K562 treated with DMSO at 1 percent for 12 hours (cell line): ENCODE results near the gene PIGW. TPM values are rescaled to one million over a fixed set of nuclear protein-coding genes. Genes with fewer than 3 reads are reported as not detected.

ENCODE experiments used
- total RNA-seq: library from RNA; unstranded; fragments of 300-600 nt; gene quantifications from 2 replicates; pipeline ENCODE4 v1.2.3, GENCODE V29; 2022; ENCODE audit not compliant: insufficient read depth

The PIGW gene, protein sequence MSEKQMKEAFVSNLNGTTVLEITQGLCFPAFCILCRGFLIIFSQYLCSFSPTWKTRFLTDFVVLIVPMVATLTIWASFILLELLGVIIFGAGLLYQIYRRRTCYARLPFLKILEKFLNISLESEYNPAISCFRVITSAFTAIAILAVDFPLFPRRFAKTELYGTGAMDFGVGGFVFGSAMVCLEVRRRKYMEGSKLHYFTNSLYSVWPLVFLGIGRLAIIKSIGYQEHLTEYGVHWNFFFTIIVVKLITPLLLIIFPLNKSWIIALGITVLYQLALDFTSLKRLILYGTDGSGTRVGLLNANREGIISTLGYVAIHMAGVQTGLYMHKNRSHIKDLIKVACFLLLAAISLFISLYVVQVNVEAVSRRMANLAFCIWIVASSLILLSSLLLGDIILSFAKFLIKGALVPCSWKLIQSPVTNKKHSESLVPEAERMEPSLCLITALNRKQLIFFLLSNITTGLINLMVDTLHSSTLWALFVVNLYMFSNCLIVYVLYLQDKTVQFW
- total RNA-seq: 4.2 and 11.7 TPM in 2 replicates

DNA sequence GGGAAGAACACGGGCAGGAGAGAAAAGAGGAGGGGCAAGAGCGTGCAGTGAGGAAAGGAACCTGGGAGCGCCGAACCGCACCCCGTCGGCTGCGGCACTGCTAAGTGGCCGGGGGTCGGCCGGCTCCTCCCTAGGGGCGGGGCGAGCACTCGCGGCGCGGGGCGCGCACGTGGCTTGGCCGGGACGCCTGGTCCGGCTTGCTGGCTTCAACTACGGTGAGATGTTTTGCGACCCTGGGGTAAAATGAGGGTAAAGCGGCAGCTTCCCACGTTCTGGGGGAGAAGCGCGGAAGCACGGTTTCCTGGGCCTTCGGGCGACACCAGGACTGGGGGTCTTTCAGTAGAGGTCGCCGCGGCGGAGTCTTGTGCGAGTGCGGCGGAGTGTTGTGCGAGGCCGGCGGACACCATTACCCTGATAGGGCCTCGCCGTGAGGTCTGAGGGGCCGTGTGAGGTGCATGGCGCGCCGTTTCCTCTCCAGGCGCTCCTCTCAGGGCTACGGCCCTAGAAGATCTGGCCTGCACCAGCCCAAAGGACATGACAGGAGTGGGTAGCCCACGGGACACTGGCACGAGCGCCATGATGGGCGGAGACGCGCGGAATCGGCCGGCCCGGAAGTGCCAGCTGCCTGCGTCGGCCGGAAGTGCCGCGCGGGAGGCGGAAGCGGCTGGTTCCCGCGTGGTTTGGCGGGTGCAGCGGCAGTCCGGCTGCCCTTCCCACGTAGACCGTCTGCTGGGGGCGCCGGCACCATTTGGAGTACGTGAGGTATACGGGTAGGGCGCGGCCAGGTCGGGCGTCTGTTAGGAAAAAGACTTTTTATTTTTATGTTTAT is at the start of gene PIGW, which contains the start of gene MYO19:
Gene PIGW, plus strand, starts transcription at position 148 of the 829 bp plus-strand sequence. CDS start 2,115 bp downstream, outside the sequence.
Gene MYO19, minus strand, starts transcription at position 29 of the 829 bp plus-strand sequence. CDS start 2,330 bp downstream, outside the sequence.

DNA sequence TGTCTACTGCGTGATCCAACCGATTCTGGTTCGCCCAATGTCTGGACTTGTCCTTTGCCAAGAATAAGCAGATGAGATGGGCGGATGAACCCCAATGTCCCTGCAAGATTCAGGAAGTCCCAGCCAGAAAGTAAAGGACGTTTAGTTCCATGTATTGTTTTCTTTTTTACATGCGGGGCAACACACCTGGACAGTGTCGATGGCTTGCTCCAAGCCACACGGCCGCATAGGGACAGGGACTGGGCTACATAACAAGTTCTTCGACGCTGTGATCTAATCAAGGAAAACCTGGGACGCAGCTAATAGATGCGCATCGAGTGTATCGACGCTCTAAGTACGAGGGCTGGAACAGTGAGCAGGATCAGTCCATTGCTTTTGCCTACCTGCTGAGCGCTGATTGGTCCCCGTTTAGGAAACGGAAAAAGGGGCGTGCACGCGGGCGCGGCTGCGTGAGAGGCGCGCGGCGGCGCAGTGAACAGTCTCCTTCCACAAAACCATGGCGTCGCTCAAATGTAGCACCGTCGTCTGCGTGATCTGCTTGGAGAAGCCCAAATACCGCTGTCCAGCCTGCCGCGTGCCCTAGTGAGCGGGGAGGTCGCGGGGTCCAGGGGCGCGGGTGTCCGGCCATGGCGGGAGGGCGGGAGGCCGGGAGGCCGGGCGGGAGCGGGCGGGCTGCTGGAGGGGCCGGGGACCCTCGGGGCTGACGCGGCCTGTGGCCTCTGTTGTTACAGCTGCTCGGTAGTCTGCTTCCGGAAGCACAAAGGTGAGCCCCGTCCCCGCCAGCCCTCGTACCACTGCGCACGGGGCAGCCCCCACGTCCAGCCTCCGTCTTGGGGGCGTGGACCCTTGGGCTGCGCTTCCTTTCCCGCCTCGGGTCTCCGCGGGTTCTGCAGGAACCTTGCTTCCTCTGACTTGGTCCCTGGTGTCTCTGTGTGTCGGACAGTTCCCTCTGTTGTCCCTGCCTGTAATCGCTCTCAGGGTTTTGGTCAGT is 48.3 kb upstream of the PIGW start, which contains the start of gene ZNHIT3:
Gene ZNHIT3, plus strand, starts transcription at position 478 of the 991 bp plus-strand sequence. Its CDS starts 19 bp downstream, at position 497.

DNA sequence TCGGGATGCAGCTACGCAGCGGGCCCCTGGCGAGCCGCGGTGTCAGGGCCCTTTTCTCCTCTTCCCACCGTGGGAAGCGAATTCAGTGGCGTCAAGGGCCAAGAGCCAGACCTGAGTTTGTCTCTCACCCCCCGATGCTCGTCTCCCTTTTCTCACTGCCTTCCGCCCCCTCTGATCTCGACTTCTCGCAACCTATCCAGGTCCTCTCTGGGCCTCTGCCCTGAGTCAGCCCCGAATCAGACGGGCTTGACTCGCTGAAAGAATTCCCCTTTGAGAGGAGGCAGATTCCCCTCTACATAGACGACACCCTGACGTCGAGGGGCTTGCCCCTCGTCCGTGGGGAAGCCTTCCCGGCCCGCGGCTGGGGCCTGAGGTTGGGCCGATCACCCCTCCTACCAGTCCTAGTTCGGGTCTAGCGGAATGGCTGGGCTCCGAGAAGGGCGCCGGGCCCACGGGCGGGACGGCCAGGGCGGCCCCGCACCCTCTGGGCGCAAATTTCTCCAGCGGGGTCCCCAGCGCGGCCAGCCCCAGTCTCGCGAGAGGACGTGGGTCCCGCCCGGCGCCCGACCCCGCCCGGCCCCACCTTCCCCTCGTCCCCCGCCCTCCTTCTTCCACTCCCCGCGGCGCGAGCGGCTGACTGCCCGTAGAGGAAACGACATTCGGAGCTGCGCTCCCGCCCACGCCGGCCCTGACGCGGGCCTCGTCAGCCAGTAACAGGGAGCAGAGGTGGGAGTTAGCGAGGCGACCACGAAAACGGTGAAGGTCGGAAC is 9.7 kb downstream of the PIGW start, which contains the start of gene GGNBP2:
Gene GGNBP2, plus strand, starts transcription at position 613 of the 770 bp plus-strand sequence. CDS start 806 bp downstream, outside the sequence.

Other genes starting within 250 kb of the PIGW start
- not detected in 2 replicates for gene TBC1D3G, start 211.1 kb upstream of the PIGW start, total RNA-seq
- not detected in 2 replicates for gene TBC1D3H, start 146.6 kb upstream of the PIGW start, total RNA-seq
- 71.6 and 72.1 TPM in 2 replicates for gene ZNHIT3, start 48.3 kb upstream of the PIGW start, total RNA-seq
- gene MYO19, start 119 bp upstream of the PIGW start, total RNA-seq: 42.6 and 75.8 TPM in 2 replicates
- 39.6 and 67.7 TPM in 2 replicates for gene GGNBP2, start 9.9 kb downstream of the PIGW start, total RNA-seq
- gene DHRS11, start 56.9 kb downstream of the PIGW start, total RNA-seq: 27.9 and 34.1 TPM in 2 replicates
- gene MRM1, start 66.6 kb downstream of the PIGW start, total RNA-seq: 3.2 and 3.5 TPM in 2 replicates